HG03442 (cell line): ENCODE measurements around the gene NIPAL3.
A peak's percentile ranks its signal among the peaks of the same experiment; 100 is the strongest.

Experiments used
- ATAC-seq: cut with Tn5 transposase; IDR thresholded peaks from one replicate; pipeline ENCODE4 v1.9.1; 2021; ENCODE audit warnings: mild to moderate bottlenecking, moderate library complexity; ENCODE audit not compliant: unreplicated experiment

Gene NIPAL3

GRCh38 chr1:24415334-24415909 lies at the start of gene NIPAL3:
NIPAL3 (plus strand) TSS chr1:24415802; CDS start chr1:24419548, 3,746 bp downstream.
- ATAC-seq, result peak; percentile 87

- no peak for ATAC-seq
Observed at GRCh38 chr1:24366707-24367106, 48.9 kb upstream of the NIPAL3 start.

GRCh38 chr1:24369199-24369598 lies 46.4 kb upstream of the NIPAL3 start:
- no peak for ATAC-seq

GRCh38 chr1:24369801-24370200 lies 45.8 kb upstream of the NIPAL3 start:
- no peak for ATAC-seq

GRCh38 chr1:24373044-24373443 lies 42.6 kb upstream of the NIPAL3 start:
- no peak for ATAC-seq

GRCh38 chr1:24373710-24374109 lies 41.9 kb upstream of the NIPAL3 start:
- ATAC-seq, result no peak

GRCh38 chr1:24374891-24375786 lies 40.5 kb upstream of the NIPAL3 start:
- no peak for ATAC-seq

- no peak for ATAC-seq
Observed at GRCh38 chr1:24379733-24380315, 35.8 kb upstream of the NIPAL3 start.

GRCh38 chr1:24380508-24380907 lies 35.1 kb upstream of the NIPAL3 start:
- ATAC-seq, result no peak

GRCh38 chr1:24381256-24381655 lies 34.3 kb upstream of the NIPAL3 start:
- ATAC-seq, result no peak

GRCh38 chr1:24382165-24382577 lies 33.4 kb upstream of the NIPAL3 start:
- no peak for ATAC-seq

- ATAC-seq, result no peak
Observed at GRCh38 chr1:24383381-24383940, 32.1 kb upstream of the NIPAL3 start.

GRCh38 chr1:24384251-24385090 lies 31.1 kb upstream of the NIPAL3 start:
- no peak for ATAC-seq

- no peak for ATAC-seq
Observed at GRCh38 chr1:24385160-24385940, 30.3 kb upstream of the NIPAL3 start.

GRCh38 chr1:24386241-24386640 lies 29.4 kb upstream of the NIPAL3 start:
- no peak for ATAC-seq

GRCh38 chr1:24386931-24387330 lies 28.7 kb upstream of the NIPAL3 start:
- ATAC-seq, result no peak

GRCh38 chr1:24387636-24388175 lies 27.9 kb upstream of the NIPAL3 start:
- no peak for ATAC-seq

GRCh38 chr1:24388331-24388885 lies 27.2 kb upstream of the NIPAL3 start:
- no peak for ATAC-seq

- ATAC-seq, result no peak
Observed at GRCh38 chr1:24389231-24389678, 26.3 kb upstream of the NIPAL3 start.
